ENCODE measurements around the gene CACNA2D2. TPM values are rescaled to one million over a fixed set of nuclear protein-coding genes. Genes with fewer than 3 reads are reported as not detected.

Gene CACNA2D2
- total and polyA plus RNA-seq, 2 of the 13 experiments (the other 11 are each of a cell fraction or from before 2014, with no cell fraction given): not detected

DNA sequence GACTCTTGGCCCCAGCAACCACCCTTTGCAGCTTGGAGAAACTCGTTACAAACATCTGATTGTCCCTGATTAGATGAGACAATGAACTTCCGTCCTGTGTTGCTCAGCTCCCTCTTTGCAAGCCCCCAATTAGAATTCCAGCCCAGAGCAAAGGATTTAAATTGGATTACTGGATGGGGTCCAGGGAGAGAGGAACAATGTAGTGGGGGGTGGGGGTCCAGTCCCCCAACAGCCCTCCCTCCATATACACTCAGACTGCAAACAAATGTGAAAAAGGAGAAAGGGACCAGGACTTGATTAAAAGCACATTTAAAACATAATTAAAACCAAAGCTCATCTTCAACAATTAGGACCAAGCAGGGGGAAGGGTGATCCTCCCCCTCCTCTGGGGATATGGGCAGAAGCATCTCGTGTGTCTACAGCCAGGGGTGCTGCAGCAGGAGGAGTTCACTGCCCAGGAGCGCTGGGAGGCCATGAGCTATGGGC is 72.4 kb downstream of the CACNA2D2 start:
- Histone ChIP-seq H4K20me1 (ENCODE audit: insufficient read depth, low read length) (no peaks in the 10 kb centered on the region), H3K79me2 (ENCODE audit: insufficient read depth, low read length) (no peaks in the 10 kb centered on the region), H3K27ac (ENCODE audit: extremely low read length, insufficient read depth, low read length) (no peak overlapping the region), H2AFZ (ENCODE audit: low read length) (no peak overlapping the region), H3K9me3 (ENCODE audit: low read length) (no peaks in the 10 kb centered on the region), H3K4me2 (ENCODE audit: low read depth, low read length) (no peak overlapping the region), H3K27me3 (ENCODE audit: control insufficient read depth in 1 of 2, insufficient read depth in 2 of 2, low read length in 2 of 2) (peaks cover 4 to 28% of the 10 kb centered on the region in 2 experiments; a peak in 2 of 5 replicates), H3K4me1 (ENCODE audit: insufficient read depth, low read length) (no peaks in the 10 kb centered on the region), H3K4me3 (replicated peaks in 1 of 3; ENCODE audit: insufficient read depth in 1 of 3, low read depth in 2 of 3, low read length in 3 of 3) (no peak overlapping the region), H3K36me3 (replicated peaks in 1 of 2; ENCODE audit: control insufficient read depth in 1 of 2, insufficient read depth in 2 of 2, low read length in 2 of 2) (no peaks in the 10 kb centered on the region), H3K9ac (ENCODE audit: insufficient read depth, low read depth, low read length) (no peak overlapping the region)
- ATAC-seq: no peak
- POLR2A ChIA-PET: no interaction called here
- TF ChIP-seq SALL1 (CRISPR knock-in tag; IDR thresholded peaks at IDR 0.05) (no peak), SRSF1 (optimal IDR thresholded peaks at IDR 0.05; ENCODE audit: low read depth, low read length) (no peak), ZNF24 (IDR thresholded peaks at IDR 0.05) (no peak), ZBTB8A (CRISPR knock-in tag; IDR thresholded peaks at IDR 0.05; ENCODE audit: borderline replicate concordance, low read depth) (no peak), ZSCAN31 (CRISPR knock-in tag; IDR thresholded peaks at IDR 0.05; ENCODE audit: low read depth) (no peak), ZKSCAN1 (IDR thresholded peaks at IDR 0.05; ENCODE audit: low read length) (no peak), TBX2 (CRISPR knock-in tag; IDR thresholded peaks at IDR 0.05; ENCODE audit: borderline replicate concordance) (no peak)
- TF ChIP-seq, protein P1, sequence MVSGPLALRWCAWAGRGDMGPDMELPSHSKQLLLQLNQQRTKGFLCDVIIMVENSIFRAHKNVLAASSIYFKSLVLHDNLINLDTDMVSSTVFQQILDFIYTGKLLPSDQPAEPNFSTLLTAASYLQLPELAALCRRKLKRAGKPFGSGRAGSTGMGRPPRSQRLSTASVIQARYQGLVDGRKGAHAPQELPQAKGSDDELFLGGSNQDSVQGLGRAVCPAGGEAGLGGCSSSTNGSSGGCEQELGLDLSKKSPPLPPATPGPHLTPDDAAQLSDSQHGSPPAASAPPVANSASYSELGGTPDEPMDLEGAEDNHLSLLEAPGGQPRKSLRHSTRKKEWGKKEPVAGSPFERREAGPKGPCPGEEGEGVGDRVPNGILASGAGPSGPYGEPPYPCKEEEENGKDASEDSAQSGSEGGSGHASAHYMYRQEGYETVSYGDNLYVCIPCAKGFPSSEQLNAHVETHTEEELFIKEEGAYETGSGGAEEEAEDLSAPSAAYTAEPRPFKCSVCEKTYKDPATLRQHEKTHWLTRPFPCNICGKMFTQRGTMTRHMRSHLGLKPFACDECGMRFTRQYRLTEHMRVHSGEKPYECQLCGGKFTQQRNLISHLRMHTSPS (CRISPR knock-in tag; IDR thresholded peaks at IDR 0.05; ENCODE audit: low read depth): no peak
- in situ Hi-C loops (cut with HindIII; ENCODE audit: extremely low pct_ligation_motif_present, low pct_unique_long_range_greater_than_20kb): no loop called here
- intact Hi-C loops (cut with micrococcal nuclease; ENCODE audit: unreplicated experiment): no loop called here
- WGBS (ENCODE audit: low lambda C conversion rate): 4% methylated on average over 3 of the region's 4 CpGs
- FAIRE-seq: no peak
- no TSS peak for BruUV-seq (replicated peaks)
- CTCF ChIA-PET (ENCODE audit: low intra/inter-chr PET ratio, low total read pairs): no interaction called here
- no peak for DNase-seq (ENCODE audit: low spot score)

Measured in HepG2 (cell line).